H1 (cell line): ENCODE results near the gene SHMT2. TPM values are rescaled to one million over a fixed set of nuclear protein-coding genes. Genes with fewer than 3 reads are reported as not detected.

Source experiments
- CHD2 ChIP-seq: IDR thresholded peaks from 2 replicates; pipeline ENCODE4 v1.6.1; 2012; ENCODE audit warnings: low read length, improper control_type of control experiment
- RFX5 ChIP-seq: IDR thresholded peaks from 2 replicates; pipeline ENCODE4 v1.6.1; 2011; ENCODE audit warnings: low read depth, low read length, improper control_type of control experiment, borderline replicate concordance
- polyA plus RNA-seq, 7 experiments: library from polyadenylated mRNA; depleted of rRNA in 3 of 7; stranded (reverse) in 5 of 7; unstranded in 2 of 7; fragments of >200 nt in 5 of 7; fragments of 200-250 nt in 2 of 7; gene quantifications; 1 replicate in 5 of 7; 2 replicates in 1 of 7; 4 replicates in 1 of 7; pipeline versions ENCODE4 v1.2.1 to v1.2.3, GENCODE V29; 2011 to 2013; ENCODE audit warnings: missing spikeins in 2 of 7, mixed read lengths in 2 of 7
- total RNA-seq: library from RNA; stranded (reverse); fragmentation: NEBNext Ultra II Directional; extraction: Animal tissue kit (Norgen Biotek cat#: 25700); gene quantifications from 2 replicates; pipeline ENCODE4 v1.2.1, GENCODE V29; 2021
- TF ChIP-seq, protein P1 (sequence below): IDR thresholded peaks from 2 replicates; pipeline ENCODE4 v1.6.1; 2011; ENCODE audit warnings: low read length, improper control_type of control experiment

The SHMT2 gene
- total and polyA plus RNA-seq, 2 of the 8 experiments (the other 6 are each of a cell fraction or from before 2014, with no cell fraction given) = 274 to 520 TPM

GRCh38 chr12:57185403-57185802, 44.1 kb upstream of the SHMT2 start (continued):
- TF ChIP-seq, protein P1, sequence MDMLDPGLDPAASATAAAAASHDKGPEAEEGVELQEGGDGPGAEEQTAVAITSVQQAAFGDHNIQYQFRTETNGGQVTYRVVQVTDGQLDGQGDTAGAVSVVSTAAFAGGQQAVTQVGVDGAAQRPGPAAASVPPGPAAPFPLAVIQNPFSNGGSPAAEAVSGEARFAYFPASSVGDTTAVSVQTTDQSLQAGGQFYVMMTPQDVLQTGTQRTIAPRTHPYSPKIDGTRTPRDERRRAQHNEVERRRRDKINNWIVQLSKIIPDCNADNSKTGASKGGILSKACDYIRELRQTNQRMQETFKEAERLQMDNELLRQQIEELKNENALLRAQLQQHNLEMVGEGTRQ = no peak
- TF ChIP-seq CHD2 (no peak), RFX5 (no peak)
